Left lung (tissue), 10 donors: ENCODE measurements around the gene CSH1. TPM values are rescaled to one million over a fixed set of nuclear protein-coding genes. Genes with fewer than 3 reads are reported as not detected.

Experiments
- ATAC-seq: fragments of 200-7000 bp; cut with Tn5 transposase; one replicate; pipeline ENCODE4 v1.9.1; 2020; ENCODE audit warnings: moderate library complexity
- DNase-seq, 4 donors: peaks; one replicate each; pipeline ENCODE4 v3.0.0-alpha.2; 2013 to 2020
- H3K27ac ChIP-seq, 2 donors: fragments of 200-600 bp; sonication (generic) in 1 of 2; one replicate each; pipeline versions ENCODE4 v1.5.0 to v1.8.0; 2020 to 2021
- H3K27me3 ChIP-seq, 2 donors: fragments of 200-600 bp; sonication (generic) in 1 of 2; one replicate each; pipeline versions ENCODE4 v1.5.0 to v1.8.0; 2020 to 2021
- H3K36me3 ChIP-seq, 2 donors: fragments of 200-600 bp; sonication (generic) in 1 of 2; one replicate each; pipeline versions ENCODE4 v1.5.0 to v1.8.0; 2020 to 2021
- H3K4me1 ChIP-seq, 2 donors: fragments of 200-600 bp; one replicate each; pipeline ENCODE4 v1.8.0; 2021
- H3K4me3 ChIP-seq, 2 donors: fragments of 200-600 bp; sonication (generic) in 1 of 2; one replicate each; pipeline versions ENCODE4 v1.5.0 to v1.8.0; 2020 to 2021; ENCODE audit warnings: mild to moderate bottlenecking in 1 of 2
- H3K9me3 ChIP-seq, 2 donors: fragments of 200-600 bp; sonication (generic) in 1 of 2; one replicate each; pipeline versions ENCODE4 v1.5.0 to v1.8.0; 2020 to 2021
- CTCF ChIP-seq, 2 donors: fragments of 200-600 bp; sonication (generic) in 1 of 2; IDR thresholded peaks; one replicate each; pipeline versions ENCODE4 v1.5.0 to v1.8.0; 2021; ENCODE audit warnings: antibody characterized with exemption in 2 of 2
- intact Hi-C, 2 donors: fragments of 100-400 bp; cut with DNase I; formaldehyde crosslinking; loops; one replicate each; pipeline versions ENCODE4 v1.11.2 to v1.14.2; 2022
- polyA plus RNA-seq, 6 donors: library from polyadenylated mRNA; unstranded; fragments of 120-200 nt; gene quantifications; one replicate each; pipeline ENCODE4 v1.2.1, GENCODE V29; 2013; ENCODE audit not compliant: insufficient read length in 6 of 6
- total RNA-seq, 2 donors: library from RNA; stranded (reverse); fragmentation: NEBNext Ultra II Directional; extraction: Animal tissue kit (Norgen Biotek cat#: 25700); gene quantifications; one replicate each; pipeline ENCODE4 v1.2.1, GENCODE V29; 2021
- donor health status: DM: no; HTN: yes; CAD: no.
- donor health status: DM: no; HTN: no; CAD: no.

Gene CSH1
- total and polyA plus RNA-seq, 8 donors, result 0.26 to 21.3 (median 0.46) TPM; not detected in 3

- Histone ChIP-seq H3K4me3 (no peak overlapping the region), H3K36me3 (no peaks in the 10 kb centered on the region), H3K27ac (no peak overlapping the region), H3K4me1 (peaks cover 0 to 12% of the 10 kb centered on the region in 2 donors), H3K9me3 (no peaks in the 10 kb centered on the region), H3K27me3 (no peaks in the 10 kb centered on the region)
- intact Hi-C loops, result no loop called here
- no peak for TF ChIP-seq CTCF (IDR thresholded peaks at IDR 0.05)
- ATAC-seq, result no peak
- no peak for DNase-seq
Observed at GRCh38 chr17:63942309-63942985, 46.1 kb upstream of the CSH1 start.

GRCh38 chr17:63941751-63942150 is 45.4 kb upstream of the CSH1 start:
- Histone ChIP-seq H3K4me1 (peaks cover 0 to 10% of the 10 kb centered on the region in 2 donors), H3K27me3 (no peaks in the 10 kb centered on the region), H3K9me3 (no peaks in the 10 kb centered on the region), H3K4me3 (no peak overlapping the region), H3K27ac (no peak overlapping the region), H3K36me3 (no peaks in the 10 kb centered on the region)
- intact Hi-C loops, result no loop called here
- DNase-seq (no peak), ATAC-seq (no peak)
- TF ChIP-seq CTCF (IDR thresholded peaks at IDR 0.05), result no peak

- DNase-seq (no peak), ATAC-seq (no peak)
- Histone ChIP-seq H3K27ac (no peak overlapping the region), H3K4me3 (no peak overlapping the region), H3K27me3 (no peaks in the 10 kb centered on the region), H3K9me3 (no peaks in the 10 kb centered on the region), H3K36me3 (no peaks in the 10 kb centered on the region), H3K4me1 (peaks cover 0 to 4% of the 10 kb centered on the region in 2 donors)
- intact Hi-C loops, result no loop called here
- TF ChIP-seq CTCF (IDR thresholded peaks at IDR 0.05), result no peak
Observed at GRCh38 chr17:63941162-63941561, 44.8 kb upstream of the CSH1 start.

GRCh38 chr17:63940584-63940983 is 44.2 kb upstream of the CSH1 start:
- TF ChIP-seq CTCF (IDR thresholded peaks at IDR 0.05), result no peak
- intact Hi-C loops, result no loop called here
- H3K4me1 ChIP-seq, result no peaks in the 10 kb centered on the region

GRCh38 chr17:63939884-63940283 is 43.5 kb upstream of the CSH1 start:
- DNase-seq (no peak), ATAC-seq (no peak)
- Histone ChIP-seq H3K4me1 (no peaks in the 10 kb centered on the region), H3K4me3 (no peak overlapping the region), H3K9me3 (no peaks in the 10 kb centered on the region), H3K27ac (no peak overlapping the region), H3K27me3 (no peaks in the 10 kb centered on the region), H3K36me3 (no peaks in the 10 kb centered on the region)
- no peak for TF ChIP-seq CTCF (IDR thresholded peaks at IDR 0.05)
- intact Hi-C loops, result no loop called here

More at GRCh38 chr17:63940584-63940983, 44.2 kb upstream of the CSH1 start:
- Histone ChIP-seq H3K9me3 (no peaks in the 10 kb centered on the region), H3K4me3 (no peak overlapping the region), H3K36me3 (no peaks in the 10 kb centered on the region), H3K27ac (no peak overlapping the region), H3K27me3 (no peaks in the 10 kb centered on the region)
- no peak for DNase-seq
- no peak for ATAC-seq
